ENCODE results near the gene TFCP2L1.

Gene TFCP2L1

DNA sequence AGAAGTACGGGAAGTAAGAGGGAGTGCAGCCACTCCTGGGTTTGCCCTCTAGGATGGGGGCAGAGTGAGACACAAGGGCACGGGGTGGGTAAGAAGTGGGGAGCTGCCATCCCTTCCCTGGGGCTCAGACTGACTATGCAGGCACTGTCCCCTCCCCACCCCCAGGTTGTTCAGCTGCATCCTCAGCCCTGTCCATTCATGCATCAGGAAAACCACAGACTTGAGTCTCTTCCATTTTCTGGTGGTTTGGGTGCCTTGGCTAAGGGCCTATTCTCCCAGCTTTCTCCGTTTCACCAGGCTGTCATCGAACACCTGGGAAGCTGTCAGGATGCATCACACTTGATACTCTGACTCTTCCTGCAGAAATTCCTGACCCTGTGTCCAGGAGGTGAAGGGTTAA, 111.9 kb downstream of the TFCP2L1 start:
- TF ChIP-seq ZFX (IDR thresholded peaks at IDR 0.05): no peak
- TF ChIP-seq, protein P1, sequence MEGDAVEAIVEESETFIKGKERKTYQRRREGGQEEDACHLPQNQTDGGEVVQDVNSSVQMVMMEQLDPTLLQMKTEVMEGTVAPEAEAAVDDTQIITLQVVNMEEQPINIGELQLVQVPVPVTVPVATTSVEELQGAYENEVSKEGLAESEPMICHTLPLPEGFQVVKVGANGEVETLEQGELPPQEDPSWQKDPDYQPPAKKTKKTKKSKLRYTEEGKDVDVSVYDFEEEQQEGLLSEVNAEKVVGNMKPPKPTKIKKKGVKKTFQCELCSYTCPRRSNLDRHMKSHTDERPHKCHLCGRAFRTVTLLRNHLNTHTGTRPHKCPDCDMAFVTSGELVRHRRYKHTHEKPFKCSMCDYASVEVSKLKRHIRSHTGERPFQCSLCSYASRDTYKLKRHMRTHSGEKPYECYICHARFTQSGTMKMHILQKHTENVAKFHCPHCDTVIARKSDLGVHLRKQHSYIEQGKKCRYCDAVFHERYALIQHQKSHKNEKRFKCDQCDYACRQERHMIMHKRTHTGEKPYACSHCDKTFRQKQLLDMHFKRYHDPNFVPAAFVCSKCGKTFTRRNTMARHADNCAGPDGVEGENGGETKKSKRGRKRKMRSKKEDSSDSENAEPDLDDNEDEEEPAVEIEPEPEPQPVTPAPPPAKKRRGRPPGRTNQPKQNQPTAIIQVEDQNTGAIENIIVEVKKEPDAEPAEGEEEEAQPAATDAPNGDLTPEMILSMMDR (conservative IDR thresholded peaks at IDR 0.05): no peak
- no peak overlapping the region for H3K27ac ChIP-seq

DNA sequence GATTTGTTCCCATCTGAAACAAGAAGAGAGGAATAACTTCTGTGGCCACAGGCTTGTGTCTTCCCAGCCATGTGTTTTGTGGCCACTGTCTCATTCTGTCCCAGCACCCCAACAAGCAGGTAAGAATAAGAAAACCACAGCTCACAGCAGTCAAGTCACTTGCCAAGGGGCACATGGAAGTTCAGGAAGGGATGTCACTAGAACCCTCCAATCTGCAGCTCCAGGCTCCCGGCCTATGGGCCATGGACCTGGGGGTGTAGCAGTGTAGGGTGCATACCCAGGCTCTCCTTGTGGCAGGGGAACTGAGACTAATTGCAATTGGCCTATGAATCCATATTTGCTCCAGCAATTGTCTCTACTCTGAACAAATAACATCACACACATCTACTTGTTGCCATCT, 112.5 kb downstream of the TFCP2L1 start:
- H3K27ac ChIP-seq: no peak overlapping the region
- TF ChIP-seq ZFX (IDR thresholded peaks at IDR 0.05): no peak
- TF ChIP-seq, protein P1 (conservative IDR thresholded peaks at IDR 0.05): no peak

DNA sequence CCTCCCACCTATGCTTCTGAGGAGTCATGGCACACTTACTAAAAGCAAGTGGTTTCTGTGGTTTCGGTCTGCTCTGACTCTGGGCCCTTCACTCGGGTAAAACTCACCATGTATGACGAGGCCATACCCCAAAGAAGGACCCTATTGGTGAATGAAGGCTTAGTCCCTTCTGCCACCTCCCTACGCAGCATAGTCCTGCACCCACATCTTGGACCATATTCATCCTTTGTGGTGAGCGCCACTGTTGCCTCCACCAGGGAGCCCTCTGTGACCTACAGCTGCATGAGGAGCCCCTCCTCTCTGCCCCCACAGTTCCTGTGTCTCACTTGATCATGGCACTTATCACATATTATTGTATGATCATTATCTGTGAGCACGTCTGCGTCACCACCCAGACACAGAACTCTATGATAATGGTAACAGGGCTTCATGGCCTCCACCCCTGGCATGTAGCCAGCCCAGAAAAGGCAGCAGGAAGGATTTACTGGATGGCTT, 113.3 kb downstream of the TFCP2L1 start:
- H3K27ac ChIP-seq: no peak overlapping the region
- TF ChIP-seq ZFX (IDR thresholded peaks at IDR 0.05): no peak
- TF ChIP-seq, protein P1 (conservative IDR thresholded peaks at IDR 0.05): no peak

GRCh38 chr2:121170577-121170976, 114.4 kb downstream of the TFCP2L1 start:
- TF ChIP-seq ZFX (IDR thresholded peaks at IDR 0.05): no peak
- TF ChIP-seq, protein P1 (conservative IDR thresholded peaks at IDR 0.05): no peak
- H3K27ac ChIP-seq: no peak overlapping the region

DNA sequence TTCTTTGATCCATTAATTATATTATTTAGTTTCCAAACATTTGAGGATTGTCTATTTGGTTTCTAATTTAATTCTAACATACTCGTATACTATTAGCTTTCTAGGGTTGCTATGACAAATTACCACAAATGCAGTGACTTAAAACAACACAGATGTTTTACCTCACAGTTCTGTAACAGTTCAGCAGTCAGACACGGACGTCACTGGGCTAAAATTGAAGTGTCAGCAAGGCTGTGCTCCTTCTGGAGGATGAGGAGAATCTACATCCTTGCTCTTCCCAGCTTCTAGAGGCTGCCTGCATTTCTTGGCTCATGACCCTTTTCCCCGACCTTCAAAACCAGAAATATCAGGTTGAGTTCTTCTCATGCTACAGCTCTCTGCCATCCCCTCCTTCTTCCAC, 117.6 kb downstream of the TFCP2L1 start:
- TF ChIP-seq, protein P1 (conservative IDR thresholded peaks at IDR 0.05): no peak
- TF ChIP-seq ZFX (IDR thresholded peaks at IDR 0.05): no peak
- H3K27ac ChIP-seq: no peak overlapping the region

Data from C4-2B (cell line).